A673 (cell line): ENCODE results near the gene CNDP1.

Source experiments
- CTCF ChIP-seq: fragments of 300-800, 200-600 bp; sonication (generic); conservative IDR thresholded peaks from 2 replicates; pipeline ENCODE4 v1.5.1; 2017; ENCODE audit warnings: low read depth, mild to moderate bottlenecking, antibody characterized with exemption, low read length, moderate library complexity, mixed read lengths
- EZH2 ChIP-seq: fragments of 200-600 bp; sonication (generic); IDR thresholded peaks from 2 replicates; pipeline ENCODE4 v1.6.1; 2017; ENCODE audit warnings: borderline replicate concordance, low read depth, mild to moderate bottlenecking, mixed read lengths, antibody characterized with exemption, low read length; ENCODE audit not compliant: poor library complexity, severe bottlenecking

- TF ChIP-seq CTCF (no peak), EZH2 (no peak)
These were observed 13.6 kb downstream of the CNDP1 start for GRCh38 chr18:74547860-74548259.
